GM23338 (cell line): Measurements from ENCODE around the gene ACSBG1. TPM values are rescaled to one million over a fixed set of nuclear protein-coding genes. Genes with fewer than 3 reads are reported as not detected.

ENCODE experiments used
- ATAC-seq: fragments of 200-7000 bp; cut with Tn5 transposase; 3 replicates; pipeline ENCODE4 v1.9.1; 2020
- DNase-seq: peaks from one replicate; pipeline ENCODE4 v3.0.0-alpha.2; 2015; ENCODE audit warnings: low spot score
- H2AFZ ChIP-seq: fragments of 200-600 bp; sonication (generic); 2 replicates; pipeline ENCODE4 v1.8.0; 2016; ENCODE audit warnings: antibody characterized with exemption, mild to moderate bottlenecking, moderate library complexity
- H3F3A ChIP-seq: fragments of 200-600 bp; sonication (generic); replicated peaks from 2 replicates; pipeline ENCODE4 v1.8.0; 2017; ENCODE audit warnings: antibody characterized with exemption, mixed run types, low read depth
- H3K27ac ChIP-seq: fragments of 200-600 bp; sonication (generic); 2 replicates; pipeline ENCODE4 v1.6.1; 2016; ENCODE audit warnings: low read depth
- H3K27me3 ChIP-seq: fragments of 200-600 bp; sonication (generic); 2 replicates; pipeline ENCODE4 v1.8.0; 2016; ENCODE audit warnings: mild to moderate bottlenecking, mixed run types, moderate library complexity; ENCODE audit not compliant: insufficient read depth
- H3K36me3 ChIP-seq: fragments of 200-600 bp; sonication (generic); 2 replicates; pipeline ENCODE4 v1.8.0; 2016; ENCODE audit warnings: mild to moderate bottlenecking; ENCODE audit not compliant: insufficient read depth
- H3K4me1 ChIP-seq: fragments of 200-600 bp; sonication (generic); 2 replicates; pipeline ENCODE4 v1.8.0; 2016; ENCODE audit warnings: mild to moderate bottlenecking, moderate library complexity; ENCODE audit not compliant: insufficient read depth
- H3K4me2 ChIP-seq: fragments of 200-600 bp; sonication (generic); 2 replicates; pipeline ENCODE4 v1.7.1; 2017; ENCODE audit warnings: mixed run types
- H3K4me3 ChIP-seq: fragments of 200-600 bp; sonication (generic); 2 replicates; pipeline ENCODE4 v1.6.1; 2016; ENCODE audit warnings: mixed run types
- H3K79me2 ChIP-seq: fragments of 200-600 bp; sonication (generic); replicated peaks from 2 replicates; pipeline ENCODE4 v1.8.0; 2017; ENCODE audit warnings: mild to moderate bottlenecking; ENCODE audit not compliant: insufficient read depth
- H3K9me2 ChIP-seq: fragments of 200-600 bp; sonication (generic); 2 replicates; pipeline ENCODE4 v1.8.0; 2017; ENCODE audit not compliant: insufficient read depth
- H4K20me1 ChIP-seq: fragments of 200-600 bp; sonication (generic); replicated peaks from 2 replicates; pipeline ENCODE4 v1.8.0; 2017; ENCODE audit warnings: mild to moderate bottlenecking; ENCODE audit not compliant: insufficient read depth
- H3K27ac Mint-ChIP-seq: 2 replicates; pipeline ENCODE4 v1.8.0; 2020; ENCODE audit warnings: inconsistent platforms, mild to moderate bottlenecking, moderate library complexity, mixed read lengths
- H3K27me3 Mint-ChIP-seq: 3 replicates; pipeline ENCODE4 v1.8.0; 2022; ENCODE audit warnings: low read depth, mild to moderate bottlenecking, moderate library complexity, mixed read lengths, inconsistent platforms; ENCODE audit not compliant: insufficient read depth, poor library complexity
- H3K36me3 Mint-ChIP-seq: 3 replicates; pipeline ENCODE4 v1.8.0; 2021; ENCODE audit warnings: low read depth, mild to moderate bottlenecking, inconsistent platforms, moderate library complexity, mixed read lengths
- H3K4me1 Mint-ChIP-seq: 3 replicates; pipeline ENCODE4 v1.8.0; 2020; ENCODE audit warnings: mild to moderate bottlenecking, inconsistent platforms, mixed read lengths
- H3K4me3 Mint-ChIP-seq: 3 replicates; pipeline ENCODE4 v1.8.0; 2021; ENCODE audit warnings: moderate library complexity, mild to moderate bottlenecking, inconsistent platforms, mixed read lengths
- H3K9me3 Mint-ChIP-seq: 3 replicates; pipeline ENCODE4 v1.8.0; 2020; ENCODE audit warnings: moderate library complexity, mild to moderate bottlenecking, inconsistent platforms, mixed read lengths
- CREB1 ChIP-seq: fragments of 250-450 bp; sonication (Bioruptor Pico); IDR thresholded peaks from 2 replicates; pipeline ENCODE4 v1.5.0; 2020; ENCODE audit warnings: low read depth, mild to moderate bottlenecking, moderate library complexity
- CTCF ChIP-seq, 2 experiments: fragments of 200-600 bp in 1 of 2; sonication (generic) in 1 of 2; conservative IDR thresholded peaks; 2 replicates each; pipeline versions ENCODE4 v1.5.1 to v1.6.1; 2016 to 2017; ENCODE audit warnings: antibody characterized with exemption in 2 of 2, low read depth in 2 of 2, mild to moderate bottlenecking in 2 of 2, moderate library complexity in 1 of 2
- ETS1 ChIP-seq: IDR thresholded peaks from 2 replicates; pipeline ENCODE4 v1.6.1; 2016; ENCODE audit warnings: antibody characterized with exemption
- EZH2 ChIP-seq: fragments of 200-600 bp; sonication (generic); IDR thresholded peaks from one replicate; pipeline ENCODE4 v1.8.0; 2017; ENCODE audit warnings: antibody characterized with exemption, mild to moderate bottlenecking, low read depth; ENCODE audit not compliant: unreplicated experiment
- EZH2phosphoT487 ChIP-seq: fragments of 200-600 bp; sonication (generic); IDR thresholded peaks from one replicate; pipeline ENCODE4 v1.8.1; 2018; ENCODE audit warnings: antibody characterized with exemption; ENCODE audit not compliant: unreplicated experiment
- NANOG ChIP-seq: IDR thresholded peaks from 2 replicates; pipeline ENCODE4 v1.6.1; 2016; ENCODE audit warnings: antibody characterized with exemption, borderline replicate concordance
- POLR2AphosphoS5 ChIP-seq: IDR thresholded peaks from 2 replicates; pipeline ENCODE4 v1.6.1; 2016; ENCODE audit warnings: antibody characterized with exemption, low read depth
- STAT1 ChIP-seq: IDR thresholded peaks from one replicate; pipeline ENCODE4 v1.6.1; 2016; ENCODE audit warnings: antibody characterized with exemption; ENCODE audit not compliant: unreplicated experiment
- ZNF114 ChIP-seq: fragments of 250-450 bp; sonication (Bioruptor Pico); IDR thresholded peaks from 2 replicates; pipeline ENCODE4 v1.5.0; 2020; ENCODE audit warnings: mild to moderate bottlenecking, moderate library complexity
- polyA plus RNA-seq: library from polyadenylated mRNA; unstranded; fragments of >200 nt; fragmentation: Nextera tagmentation; extraction: Ambion mirVana; gene quantifications from 2 replicates; pipeline ENCODE4 v1.2.1, GENCODE V29; 2016
- total RNA-seq: library from RNA; depleted of rRNA; stranded (reverse); fragments of >200 nt; shearing (Covaris generic); gene quantifications from 2 replicates; pipeline ENCODE4 v1.2.3, GENCODE V29; 2014
- TF ChIP-seq, protein P1 (sequence below): fragments of 250-450 bp; sonication (Bioruptor Pico); IDR thresholded peaks from 2 replicates; pipeline ENCODE4 v1.5.0; 2020; ENCODE audit warnings: mild to moderate bottlenecking, moderate library complexity
- TF ChIP-seq, protein P2 (sequence below): IDR thresholded peaks from one replicate; pipeline ENCODE4 v1.6.1; 2018; ENCODE audit warnings: antibody characterized with exemption; ENCODE audit not compliant: unreplicated experiment

ACSBG1 gene
- total and polyA plus RNA-seq, 2 experiments from 2014 or later, result 1.9 to 10.0 TPM

DNA sequence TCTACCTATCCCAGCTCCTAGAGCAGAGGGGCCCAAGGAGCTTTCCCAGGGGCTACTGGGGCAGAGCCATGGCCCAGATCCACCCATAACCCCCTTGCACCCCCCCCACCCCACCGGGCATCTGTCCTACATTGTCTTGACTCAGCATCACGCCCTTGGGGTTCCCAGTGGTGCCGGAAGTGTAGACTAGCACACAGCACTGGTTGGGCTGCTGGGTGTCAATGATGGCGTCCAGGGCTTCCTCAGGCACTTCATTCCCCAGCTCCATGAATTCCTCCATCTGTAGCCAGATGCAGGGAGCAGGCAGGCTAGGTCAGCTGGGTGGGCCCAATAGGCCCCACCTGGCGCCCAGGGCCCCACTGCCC lies 52.0 kb downstream of the ACSBG1 start (continued):
- TF ChIP-seq, protein P1, sequence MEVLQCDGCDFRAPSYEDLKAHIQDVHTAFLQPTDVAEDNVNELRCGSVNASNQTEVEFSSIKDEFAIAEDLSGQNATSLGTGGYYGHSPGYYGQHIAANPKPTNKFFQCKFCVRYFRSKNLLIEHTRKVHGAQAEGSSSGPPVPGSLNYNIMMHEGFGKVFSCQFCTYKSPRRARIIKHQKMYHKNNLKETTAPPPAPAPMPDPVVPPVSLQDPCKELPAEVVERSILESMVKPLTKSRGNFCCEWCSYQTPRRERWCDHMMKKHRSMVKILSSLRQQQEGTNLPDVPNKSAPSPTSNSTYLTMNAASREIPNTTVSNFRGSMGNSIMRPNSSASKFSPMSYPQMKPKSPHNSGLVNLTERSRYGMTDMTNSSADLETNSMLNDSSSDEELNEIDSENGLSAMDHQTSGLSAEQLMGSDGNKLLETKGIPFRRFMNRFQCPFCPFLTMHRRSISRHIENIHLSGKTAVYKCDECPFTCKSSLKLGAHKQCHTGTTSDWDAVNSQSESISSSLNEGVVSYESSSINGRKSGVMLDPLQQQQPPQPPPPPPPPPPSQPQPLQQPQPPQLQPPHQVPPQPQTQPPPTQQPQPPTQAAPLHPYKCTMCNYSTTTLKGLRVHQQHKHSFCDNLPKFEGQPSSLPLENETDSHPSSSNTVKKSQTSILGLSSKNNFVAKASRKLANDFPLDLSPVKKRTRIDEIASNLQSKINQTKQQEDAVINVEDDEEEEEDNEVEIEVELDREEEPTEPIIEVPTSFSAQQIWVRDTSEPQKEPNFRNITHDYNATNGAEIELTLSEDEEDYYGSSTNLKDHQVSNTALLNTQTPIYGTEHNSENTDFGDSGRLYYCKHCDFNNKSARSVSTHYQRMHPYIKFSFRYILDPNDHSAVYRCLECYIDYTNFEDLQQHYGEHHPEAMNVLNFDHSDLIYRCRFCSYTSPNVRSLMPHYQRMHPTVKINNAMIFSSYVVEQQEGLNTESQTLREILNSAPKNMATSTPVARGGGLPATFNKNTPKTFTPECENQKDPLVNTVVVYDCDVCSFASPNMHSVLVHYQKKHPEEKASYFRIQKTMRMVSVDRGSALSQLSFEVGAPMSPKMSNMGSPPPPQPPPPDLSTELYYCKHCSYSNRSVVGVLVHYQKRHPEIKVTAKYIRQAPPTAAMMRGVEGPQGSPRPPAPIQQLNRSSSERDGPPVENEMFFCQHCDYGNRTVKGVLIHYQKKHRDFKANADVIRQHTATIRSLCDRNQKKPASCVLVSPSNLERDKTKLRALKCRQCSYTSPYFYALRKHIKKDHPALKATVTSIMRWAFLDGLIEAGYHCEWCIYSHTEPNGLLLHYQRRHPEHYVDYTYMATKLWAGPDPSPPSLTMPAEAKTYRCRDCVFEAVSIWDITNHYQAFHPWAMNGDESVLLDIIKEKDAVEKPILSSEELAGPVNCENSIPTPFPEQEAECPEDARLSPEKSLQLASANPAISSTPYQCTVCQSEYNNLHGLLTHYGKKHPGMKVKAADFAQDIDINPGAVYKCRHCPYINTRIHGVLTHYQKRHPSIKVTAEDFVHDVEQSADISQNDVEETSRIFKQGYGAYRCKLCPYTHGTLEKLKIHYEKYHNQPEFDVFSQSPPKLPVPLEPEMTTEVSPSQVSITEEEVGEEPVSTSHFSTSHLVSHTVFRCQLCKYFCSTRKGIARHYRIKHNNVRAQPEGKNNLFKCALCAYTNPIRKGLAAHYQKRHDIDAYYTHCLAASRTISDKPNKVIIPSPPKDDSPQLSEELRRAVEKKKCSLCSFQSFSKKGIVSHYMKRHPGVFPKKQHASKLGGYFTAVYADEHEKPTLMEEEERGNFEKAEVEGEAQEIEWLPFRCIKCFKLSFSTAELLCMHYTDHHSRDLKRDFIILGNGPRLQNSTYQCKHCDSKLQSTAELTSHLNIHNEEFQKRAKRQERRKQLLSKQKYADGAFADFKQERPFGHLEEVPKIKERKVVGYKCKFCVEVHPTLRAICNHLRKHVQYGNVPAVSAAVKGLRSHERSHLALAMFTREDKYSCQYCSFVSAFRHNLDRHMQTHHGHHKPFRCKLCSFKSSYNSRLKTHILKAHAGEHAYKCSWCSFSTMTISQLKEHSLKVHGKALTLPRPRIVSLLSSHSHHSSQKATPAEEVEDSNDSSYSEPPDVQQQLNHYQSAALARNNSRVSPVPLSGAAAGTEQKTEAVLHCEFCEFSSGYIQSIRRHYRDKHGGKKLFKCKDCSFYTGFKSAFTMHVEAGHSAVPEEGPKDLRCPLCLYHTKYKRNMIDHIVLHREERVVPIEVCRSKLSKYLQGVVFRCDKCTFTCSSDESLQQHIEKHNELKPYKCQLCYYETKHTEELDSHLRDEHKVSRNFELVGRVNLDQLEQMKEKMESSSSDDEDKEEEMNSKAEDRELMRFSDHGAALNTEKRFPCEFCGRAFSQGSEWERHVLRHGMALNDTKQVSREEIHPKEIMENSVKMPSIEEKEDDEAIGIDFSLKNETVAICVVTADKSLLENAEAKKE (CRISPR knock-in tag), result no peak
- no peak for TF ChIP-seq ZNF114 (CRISPR knock-in tag)
- no peak for TF ChIP-seq CREB1 (CRISPR knock-in tag)
- no peak for TF ChIP-seq NANOG
- TF ChIP-seq EZH2, result no peak
- TF ChIP-seq EZH2phosphoT487, result no peak

DNA sequence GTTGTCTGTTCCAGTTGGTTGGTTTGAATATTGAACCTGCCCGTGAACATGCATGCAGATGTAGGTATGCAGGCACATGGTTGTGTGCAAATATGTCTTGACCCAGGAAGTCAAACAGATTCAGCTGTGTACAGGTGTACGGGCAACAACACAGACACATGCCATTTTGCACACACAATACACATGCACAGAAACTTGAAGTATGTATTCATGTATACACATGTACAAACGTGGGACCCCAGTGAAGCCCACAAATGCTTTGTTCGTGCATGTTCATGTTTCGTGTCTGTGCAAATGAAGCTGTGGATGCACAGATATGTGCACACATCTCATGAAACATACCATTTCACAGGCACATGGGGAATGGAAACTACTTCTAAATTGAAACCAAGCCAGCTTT lies 54.5 kb downstream of the ACSBG1 start:
- ATAC-seq (no peak), DNase-seq (no peak)
- H3K4me2 ChIP-seq, result no peak overlapping the region
- no peaks in the 10 kb centered on the region for H3K9me2 ChIP-seq
- Mint-ChIP-seq H3K36me3 (no peaks in the 10 kb centered on the region; the same call in 2 of the 3 replicates), H3K4me3 (no peak overlapping the region), H3K4me1 (peaks cover 4% of the 10 kb centered on the region; the same call in 2 of the 3 replicates), H3K27me3 (peaks cover 2% of the 10 kb centered on the region), H3K9me3 (no peaks in the 10 kb centered on the region), H3K27ac (no peak overlapping the region)
- H3F3A ChIP-seq, result no peaks in the 10 kb centered on the region
- H3K4me3 ChIP-seq, result no peak overlapping the region
- no peaks in the 10 kb centered on the region for H3K27me3 ChIP-seq
- H3K27ac ChIP-seq, result no peak overlapping the region
- no peaks in the 10 kb centered on the region for H3K36me3 ChIP-seq
- TF ChIP-seq POLR2AphosphoS5, result no peak
- TF ChIP-seq STAT1, result no peak
- no peak for TF ChIP-seq ETS1
- TF ChIP-seq, protein P2, sequence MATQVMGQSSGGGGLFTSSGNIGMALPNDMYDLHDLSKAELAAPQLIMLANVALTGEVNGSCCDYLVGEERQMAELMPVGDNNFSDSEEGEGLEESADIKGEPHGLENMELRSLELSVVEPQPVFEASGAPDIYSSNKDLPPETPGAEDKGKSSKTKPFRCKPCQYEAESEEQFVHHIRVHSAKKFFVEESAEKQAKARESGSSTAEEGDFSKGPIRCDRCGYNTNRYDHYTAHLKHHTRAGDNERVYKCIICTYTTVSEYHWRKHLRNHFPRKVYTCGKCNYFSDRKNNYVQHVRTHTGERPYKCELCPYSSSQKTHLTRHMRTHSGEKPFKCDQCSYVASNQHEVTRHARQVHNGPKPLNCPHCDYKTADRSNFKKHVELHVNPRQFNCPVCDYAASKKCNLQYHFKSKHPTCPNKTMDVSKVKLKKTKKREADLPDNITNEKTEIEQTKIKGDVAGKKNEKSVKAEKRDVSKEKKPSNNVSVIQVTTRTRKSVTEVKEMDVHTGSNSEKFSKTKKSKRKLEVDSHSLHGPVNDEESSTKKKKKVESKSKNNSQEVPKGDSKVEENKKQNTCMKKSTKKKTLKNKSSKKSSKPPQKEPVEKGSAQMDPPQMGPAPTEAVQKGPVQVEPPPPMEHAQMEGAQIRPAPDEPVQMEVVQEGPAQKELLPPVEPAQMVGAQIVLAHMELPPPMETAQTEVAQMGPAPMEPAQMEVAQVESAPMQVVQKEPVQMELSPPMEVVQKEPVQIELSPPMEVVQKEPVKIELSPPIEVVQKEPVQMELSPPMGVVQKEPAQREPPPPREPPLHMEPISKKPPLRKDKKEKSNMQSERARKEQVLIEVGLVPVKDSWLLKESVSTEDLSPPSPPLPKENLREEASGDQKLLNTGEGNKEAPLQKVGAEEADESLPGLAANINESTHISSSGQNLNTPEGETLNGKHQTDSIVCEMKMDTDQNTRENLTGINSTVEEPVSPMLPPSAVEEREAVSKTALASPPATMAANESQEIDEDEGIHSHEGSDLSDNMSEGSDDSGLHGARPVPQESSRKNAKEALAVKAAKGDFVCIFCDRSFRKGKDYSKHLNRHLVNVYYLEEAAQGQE, result no peak
- TF ChIP-seq CTCF (conservative IDR thresholded peaks at IDR 0.05; ENCODE audit: low read depth in 2 of 2), result no peak
- no peaks in the 10 kb centered on the region for H3K79me2 ChIP-seq
- H4K20me1 ChIP-seq, result peaks cover 3% of the 10 kb centered on the region; the same call in 1 of the 2 replicates
- no peaks in the 10 kb centered on the region for H3K4me1 ChIP-seq
- H2AFZ ChIP-seq, result no peak overlapping the region
